ENCODE results near the gene FMNL3. TPM values are rescaled to one million over a fixed set of nuclear protein-coding genes. Genes with fewer than 3 reads are reported as not detected.

Gene FMNL3
- total and polyA plus RNA-seq, 4 donors, result 0.72 to 4.5 (median 2.6) TPM

DNA sequence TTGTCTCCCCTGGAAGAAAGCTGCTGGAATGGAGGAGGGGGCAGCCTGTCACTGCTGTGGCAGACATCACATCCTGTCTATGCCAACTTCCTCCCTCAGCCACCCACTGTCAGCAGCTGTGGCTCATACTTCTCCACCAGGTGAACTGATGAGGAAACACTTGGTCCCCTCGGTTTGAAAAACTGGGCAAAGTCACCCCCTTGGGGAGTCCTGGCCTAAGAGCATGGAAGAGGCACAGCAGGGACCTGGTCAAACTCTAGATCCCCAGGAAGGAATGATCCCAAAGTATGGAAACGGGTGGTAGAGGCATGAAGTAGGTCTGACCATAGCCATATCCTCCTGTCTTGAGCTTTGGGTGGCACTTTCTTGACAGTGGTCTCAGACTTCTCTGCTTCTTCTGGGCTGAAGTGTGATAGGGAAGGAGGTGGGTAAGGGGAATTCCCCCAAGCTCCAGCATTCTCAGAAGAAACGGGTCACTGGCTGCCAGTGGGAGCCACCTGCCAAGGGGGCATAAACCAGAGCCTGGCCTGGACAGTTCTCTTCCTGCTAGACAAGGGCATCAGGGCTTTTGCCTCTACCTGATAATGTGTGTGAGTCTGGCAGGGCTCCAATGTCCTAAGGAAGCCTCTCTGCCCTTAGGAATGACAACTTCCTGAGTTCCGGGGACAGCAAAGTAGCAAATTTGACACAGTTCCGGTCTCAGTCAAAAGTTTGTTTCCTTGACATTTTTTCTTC lies 36.0 kb downstream of the FMNL3 start:
- no peak overlapping the region for H3K4me3 ChIP-seq (ENCODE audit: low read depth in 1 of 3, low read length in 3 of 3)
- no peaks in the 10 kb centered on the region for H3K36me3 ChIP-seq (ENCODE audit: control insufficient read depth in 4 of 4, insufficient read depth in 3 of 4, low read depth in 1 of 4, low read length in 3 of 4)
- H3K27me3 ChIP-seq (ENCODE audit: control insufficient read depth in 4 of 4, insufficient read depth in 4 of 4, low read length in 3 of 4), result no peaks in the 10 kb centered on the region
- TF ChIP-seq, protein P1, sequence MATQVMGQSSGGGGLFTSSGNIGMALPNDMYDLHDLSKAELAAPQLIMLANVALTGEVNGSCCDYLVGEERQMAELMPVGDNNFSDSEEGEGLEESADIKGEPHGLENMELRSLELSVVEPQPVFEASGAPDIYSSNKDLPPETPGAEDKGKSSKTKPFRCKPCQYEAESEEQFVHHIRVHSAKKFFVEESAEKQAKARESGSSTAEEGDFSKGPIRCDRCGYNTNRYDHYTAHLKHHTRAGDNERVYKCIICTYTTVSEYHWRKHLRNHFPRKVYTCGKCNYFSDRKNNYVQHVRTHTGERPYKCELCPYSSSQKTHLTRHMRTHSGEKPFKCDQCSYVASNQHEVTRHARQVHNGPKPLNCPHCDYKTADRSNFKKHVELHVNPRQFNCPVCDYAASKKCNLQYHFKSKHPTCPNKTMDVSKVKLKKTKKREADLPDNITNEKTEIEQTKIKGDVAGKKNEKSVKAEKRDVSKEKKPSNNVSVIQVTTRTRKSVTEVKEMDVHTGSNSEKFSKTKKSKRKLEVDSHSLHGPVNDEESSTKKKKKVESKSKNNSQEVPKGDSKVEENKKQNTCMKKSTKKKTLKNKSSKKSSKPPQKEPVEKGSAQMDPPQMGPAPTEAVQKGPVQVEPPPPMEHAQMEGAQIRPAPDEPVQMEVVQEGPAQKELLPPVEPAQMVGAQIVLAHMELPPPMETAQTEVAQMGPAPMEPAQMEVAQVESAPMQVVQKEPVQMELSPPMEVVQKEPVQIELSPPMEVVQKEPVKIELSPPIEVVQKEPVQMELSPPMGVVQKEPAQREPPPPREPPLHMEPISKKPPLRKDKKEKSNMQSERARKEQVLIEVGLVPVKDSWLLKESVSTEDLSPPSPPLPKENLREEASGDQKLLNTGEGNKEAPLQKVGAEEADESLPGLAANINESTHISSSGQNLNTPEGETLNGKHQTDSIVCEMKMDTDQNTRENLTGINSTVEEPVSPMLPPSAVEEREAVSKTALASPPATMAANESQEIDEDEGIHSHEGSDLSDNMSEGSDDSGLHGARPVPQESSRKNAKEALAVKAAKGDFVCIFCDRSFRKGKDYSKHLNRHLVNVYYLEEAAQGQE (IDR thresholded peaks at IDR 0.05), result no peak
- TF ChIP-seq FOXA1 (IDR thresholded peaks at IDR 0.05) (no peak), EGR1 (IDR thresholded peaks at IDR 0.05; ENCODE audit: low read depth in 2 of 2) (no peak), NR2F2 (IDR thresholded peaks at IDR 0.05) (peak; percentile 11), YY1 (IDR thresholded peaks at IDR 0.05) (no peak), GABPA (IDR thresholded peaks at IDR 0.05 in 1 of 2, conservative IDR thresholded peaks at IDR 0.05 in 1 of 2) (peak; percentile 49 to 58)
- TF ChIP-seq, protein P2, sequence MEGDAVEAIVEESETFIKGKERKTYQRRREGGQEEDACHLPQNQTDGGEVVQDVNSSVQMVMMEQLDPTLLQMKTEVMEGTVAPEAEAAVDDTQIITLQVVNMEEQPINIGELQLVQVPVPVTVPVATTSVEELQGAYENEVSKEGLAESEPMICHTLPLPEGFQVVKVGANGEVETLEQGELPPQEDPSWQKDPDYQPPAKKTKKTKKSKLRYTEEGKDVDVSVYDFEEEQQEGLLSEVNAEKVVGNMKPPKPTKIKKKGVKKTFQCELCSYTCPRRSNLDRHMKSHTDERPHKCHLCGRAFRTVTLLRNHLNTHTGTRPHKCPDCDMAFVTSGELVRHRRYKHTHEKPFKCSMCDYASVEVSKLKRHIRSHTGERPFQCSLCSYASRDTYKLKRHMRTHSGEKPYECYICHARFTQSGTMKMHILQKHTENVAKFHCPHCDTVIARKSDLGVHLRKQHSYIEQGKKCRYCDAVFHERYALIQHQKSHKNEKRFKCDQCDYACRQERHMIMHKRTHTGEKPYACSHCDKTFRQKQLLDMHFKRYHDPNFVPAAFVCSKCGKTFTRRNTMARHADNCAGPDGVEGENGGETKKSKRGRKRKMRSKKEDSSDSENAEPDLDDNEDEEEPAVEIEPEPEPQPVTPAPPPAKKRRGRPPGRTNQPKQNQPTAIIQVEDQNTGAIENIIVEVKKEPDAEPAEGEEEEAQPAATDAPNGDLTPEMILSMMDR (IDR thresholded peaks at IDR 0.05; ENCODE audit: low read depth, low read length, missing input control), result no peak
- peak overlapping the region; percentile 38 to 40 for H3K27ac ChIP-seq (ENCODE audit: low read depth in 1 of 2, low read length in 2 of 2)
- no peak overlapping the region for H3K9ac ChIP-seq (ENCODE audit: low read depth in 1 of 2, low read length in 2 of 2)
- H3K4me1 ChIP-seq (ENCODE audit: control insufficient read depth in 4 of 4, insufficient read depth in 4 of 4, low read length in 3 of 4), result peaks cover 3 to 18% (median 6%) of the 10 kb centered on the region in 4 donors
- H3K9me3 ChIP-seq (ENCODE audit: control insufficient read depth in 4 of 4, low read length in 3 of 4), result no peaks in the 10 kb centered on the region
- WGBS, result 69% methylated on average over 5 of the region's 5 CpGs
- DNase-seq (ENCODE audit: low spot score), result no peak

DNA sequence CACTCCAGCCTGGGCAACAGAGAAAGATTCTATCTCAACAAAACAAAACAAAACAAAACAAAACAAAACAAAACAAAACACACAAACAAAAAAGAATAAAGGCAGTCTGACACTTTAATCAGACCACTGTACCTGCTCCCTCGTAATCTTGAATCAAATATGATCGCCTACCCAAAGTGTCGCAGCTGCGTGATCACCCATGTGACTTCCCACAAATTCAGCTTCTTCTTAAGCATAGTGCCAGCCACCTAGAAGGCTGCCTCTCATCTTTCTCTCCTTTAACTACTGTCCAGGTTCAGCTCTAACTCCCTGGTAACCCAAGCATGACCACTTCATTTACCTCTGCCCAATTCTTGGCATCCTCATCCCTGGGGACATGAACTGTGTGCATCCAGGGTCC lies 37.4 kb downstream of the FMNL3 start:
- Histone ChIP-seq H3K4me3 (ENCODE audit: low read depth in 1 of 3, low read length in 3 of 3) (no peak overlapping the region), H3K36me3 (ENCODE audit: control insufficient read depth in 4 of 4, insufficient read depth in 3 of 4, low read depth in 1 of 4, low read length in 3 of 4) (no peaks in the 10 kb centered on the region), H3K27me3 (ENCODE audit: control insufficient read depth in 4 of 4, insufficient read depth in 4 of 4, low read length in 3 of 4) (no peaks in the 10 kb centered on the region), H3K9me3 (ENCODE audit: control insufficient read depth in 4 of 4, low read length in 3 of 4) (no peaks in the 10 kb centered on the region), H3K4me1 (ENCODE audit: control insufficient read depth in 4 of 4, insufficient read depth in 4 of 4, low read length in 3 of 4) (peaks cover 3 to 18% (median 6%) of the 10 kb centered on the region in 4 donors), H3K9ac (ENCODE audit: low read depth in 1 of 2, low read length in 2 of 2) (no peak overlapping the region), H3K27ac (ENCODE audit: low read depth in 1 of 2, low read length in 2 of 2) (no peak overlapping the region)
- TF ChIP-seq, protein P2 (IDR thresholded peaks at IDR 0.05; ENCODE audit: low read depth, low read length, missing input control), result no peak
- WGBS, result 94% methylated on average over 4 of the region's 4 CpGs
- no peak for DNase-seq (ENCODE audit: low spot score)

Data from liver (tissue), 9 donors.